Right lobe of liver (tissue), 4 donors: ENCODE results near the gene TPSAB1.

Source experiments
- CTCF ChIP-seq, 4 donors: fragments of 200-600 bp in 3 of 4; fragments of 450-650 bp in 1 of 4; IDR thresholded peaks; one replicate each; pipeline versions ENCODE4 v1.5.1 to v1.8.0; 2016 to 2022; ENCODE audit warnings: antibody characterized with exemption in 4 of 4, mild to moderate bottlenecking in 2 of 4
- POLR2A ChIP-seq: fragments of 450-650 bp; IDR thresholded peaks from one replicate; pipeline ENCODE4 v1.6.1; 2017; ENCODE audit warnings: antibody characterized with exemption, mild to moderate bottlenecking
- donor health status: DM: no; HTN: no; CAD: no.
- donor health status: DM: no; HTN: no; CAD: no.
- donor health status: DM: no; HTN: yes; CAD: no.

- TF ChIP-seq CTCF (IDR thresholded peaks at IDR 0.05) (no peak), POLR2A (no peak)
Observed at GRCh38 chr16:1258906-1259759, 18.6 kb downstream of the TPSAB1 start.
